ENCODE results near the gene CLCA2. TPM values are rescaled to one million over a fixed set of nuclear protein-coding genes. Genes with fewer than 3 reads are reported as not detected.
A peak's percentile ranks its signal among the peaks of the same experiment; 100 is the strongest.

Gene CLCA2
- total RNA-seq, 1 experiment from 2014 or later, result not detected

- ATAC-seq (no peak), DNase-seq (ENCODE audit: low read depth, low spot score) (no peak)
- Histone ChIP-seq H3K4me3 (ENCODE audit: low read depth in 2 of 2, low read length in 2 of 2) (peak overlapping the region; percentile 73 to 93), H3K27me3 (ENCODE audit: control insufficient read depth, insufficient read depth, low read length) (peaks cover 14% of the 10 kb centered on the region), H3K9me3 (ENCODE audit: control insufficient read depth, insufficient read depth, low read depth, low read length) (no peaks in the 10 kb centered on the region), H3K4me1 (ENCODE audit: control insufficient read depth, insufficient read depth, low read length) (peaks cover 14% of the 10 kb centered on the region), H3K36me3 (ENCODE audit: control insufficient read depth, insufficient read depth, low read length) (no peaks in the 10 kb centered on the region), H3K27ac (ENCODE audit: low read length) (peak overlapping the region; percentile 98)
- POLR2A ChIA-PET, result interaction anchor here (0.7 to 1.1 kb wide), 4 partner anchors 12 to 84 kb away, joined by 3 to 5 read pairs (median 3); no protein-coding TSS in a partner anchor
- CTCF ChIA-PET, result no interaction called here
- in situ Hi-C loops (cut with HindIII; ENCODE audit: low pct_unique_long_range_greater_than_20kb, low sequenced_read_pairs) (no loop called here), intact Hi-C loops (cut with micrococcal nuclease; ENCODE audit: unreplicated experiment) (no loop called here)
- TF ChIP-seq SIN3A (IDR thresholded peaks at IDR 0.05; ENCODE audit: borderline replicate concordance, insufficient read depth, low read depth, low read length) (no peak), CTCF (IDR thresholded peaks at IDR 0.05) (no peak), POLR2AphosphoS5 (IDR thresholded peaks at IDR 0.05; ENCODE audit: low read depth, low read length) (no peak), REST (IDR thresholded peaks at IDR 0.05; ENCODE audit: insufficient read depth in 1 of 2, low read depth in 2 of 2, low read length in 1 of 2) (no peak)
- TSS peak; percentile 92 for BruUV-seq (replicated peaks)
Measured at GRCh38 chr1:86396498-86396890, 27.5 kb upstream of the CLCA2 start.

DNA sequence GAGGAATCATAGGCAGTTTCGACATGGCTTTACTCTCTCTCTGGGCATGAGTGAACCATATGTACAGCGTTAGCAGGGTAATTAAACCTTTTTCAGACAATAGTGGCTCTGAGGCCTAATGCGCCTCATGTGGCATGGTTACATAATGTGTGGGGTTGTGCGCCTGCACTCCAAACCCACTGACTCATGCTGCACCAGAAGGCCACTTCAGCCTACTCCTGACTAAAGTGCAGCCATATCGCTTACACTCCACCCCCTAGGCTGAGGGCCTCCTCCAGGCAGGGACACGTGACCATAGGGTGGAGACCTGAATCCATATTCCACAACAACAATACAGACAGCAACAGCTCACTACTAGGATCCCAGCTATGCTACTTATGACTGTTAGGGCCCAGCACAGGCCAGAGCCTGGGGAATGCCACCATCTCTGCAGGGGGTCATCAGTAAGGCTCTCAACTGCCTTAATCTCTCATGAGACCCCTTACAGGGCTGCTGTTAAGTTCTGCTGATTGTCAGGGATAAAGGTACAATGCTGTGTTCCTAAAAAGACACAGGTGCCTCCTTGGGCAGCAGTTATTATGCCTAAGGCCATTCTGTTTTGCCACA lies 14.5 kb upstream of the CLCA2 start:
- no peak for TF ChIP-seq POLR2AphosphoS5 (IDR thresholded peaks at IDR 0.05; ENCODE audit: low read depth, low read length)
- no peak for TF ChIP-seq TCF7L2 (IDR thresholded peaks at IDR 0.05; ENCODE audit: low read depth, low read length)
- no peak for TF ChIP-seq CTCF (IDR thresholded peaks at IDR 0.05)
- TF ChIP-seq REST (IDR thresholded peaks at IDR 0.05; ENCODE audit: insufficient read depth in 1 of 2, low read depth in 2 of 2, low read length in 1 of 2), result no peak
- TF ChIP-seq SIN3A (IDR thresholded peaks at IDR 0.05; ENCODE audit: borderline replicate concordance, insufficient read depth, low read depth, low read length), result no peak
- ATAC-seq (no peak), DNase-seq (ENCODE audit: low read depth, low spot score) (no peak)
- no peaks in the 10 kb centered on the region for H3K4me1 ChIP-seq (ENCODE audit: control insufficient read depth, insufficient read depth, low read length)
- H3K36me3 ChIP-seq (ENCODE audit: control insufficient read depth, insufficient read depth, low read length), result no peaks in the 10 kb centered on the region
- no peak overlapping the region for H3K4me3 ChIP-seq (ENCODE audit: low read depth in 2 of 2, low read length in 2 of 2)
- peaks cover 18% of the 10 kb centered on the region; the same call in 1 of the 2 replicates for H3K27me3 ChIP-seq (ENCODE audit: control insufficient read depth, insufficient read depth, low read length)
- POLR2A ChIA-PET, result no interaction called here
- no peak overlapping the region for H3K27ac ChIP-seq (ENCODE audit: low read length)
- intact Hi-C loops (cut with micrococcal nuclease; ENCODE audit: unreplicated experiment), result no loop called here
- in situ Hi-C loops (cut with HindIII; ENCODE audit: low pct_unique_long_range_greater_than_20kb, low sequenced_read_pairs), result no loop called here
- no peaks in the 10 kb centered on the region for H3K9me3 ChIP-seq (ENCODE audit: control insufficient read depth, insufficient read depth, low read depth, low read length)
- CTCF ChIA-PET, result no interaction called here
- no TSS peak for BruUV-seq (replicated peaks)

All from Panc1 (cell line).